ENCODE measurements around the gene TUBA4B.
A peak's percentile ranks its signal among the peaks of the same experiment; 100 is the strongest.

TUBA4B gene

DNA sequence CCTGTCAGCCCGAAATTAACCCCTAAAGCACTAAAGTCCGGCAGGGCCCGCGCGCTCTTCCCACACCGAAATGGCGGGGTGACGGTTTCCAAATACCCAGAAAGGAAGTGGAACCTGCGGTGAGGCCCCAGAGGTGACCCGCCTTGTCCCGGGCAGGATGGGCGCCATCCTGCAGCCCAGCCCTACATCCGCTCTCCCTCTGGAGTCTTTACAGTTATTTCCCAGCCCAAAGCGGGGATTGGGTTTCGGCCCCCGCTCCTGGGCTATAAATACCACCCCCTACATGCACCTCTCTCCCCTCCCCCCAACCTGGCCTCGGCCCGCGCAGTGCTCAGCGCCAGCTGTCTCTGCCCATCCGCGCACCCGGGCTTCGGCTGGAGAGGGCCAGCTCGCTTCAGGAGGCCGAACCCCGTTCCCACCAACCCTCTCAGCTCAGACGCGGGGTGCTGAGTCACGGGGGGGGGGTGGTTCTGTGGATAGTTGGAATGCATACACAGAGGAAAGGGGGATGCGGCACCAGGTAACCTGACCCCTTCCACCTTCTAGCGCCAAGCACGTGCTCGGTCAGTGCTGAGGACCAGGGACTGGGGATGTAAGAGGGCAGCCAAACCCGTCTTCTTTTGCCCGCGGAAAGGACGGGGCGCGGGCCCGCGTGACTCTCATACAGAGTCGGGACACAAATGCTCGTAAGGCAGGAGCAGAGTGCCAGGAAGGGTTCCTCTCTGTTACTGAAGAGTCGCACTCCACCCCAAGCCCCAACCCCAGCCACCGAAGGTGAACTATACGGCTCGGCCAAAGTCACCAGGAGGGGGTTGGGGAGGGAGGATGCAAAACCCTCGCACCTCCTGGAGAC, at the start of gene TUBA4B:
TUBA4B (plus strand) TSS at position 344 of the 853 bp plus-strand sequence; CDS start at position 509, 165 bp downstream.
- DNase-seq: peak; percentile 78

DNA sequence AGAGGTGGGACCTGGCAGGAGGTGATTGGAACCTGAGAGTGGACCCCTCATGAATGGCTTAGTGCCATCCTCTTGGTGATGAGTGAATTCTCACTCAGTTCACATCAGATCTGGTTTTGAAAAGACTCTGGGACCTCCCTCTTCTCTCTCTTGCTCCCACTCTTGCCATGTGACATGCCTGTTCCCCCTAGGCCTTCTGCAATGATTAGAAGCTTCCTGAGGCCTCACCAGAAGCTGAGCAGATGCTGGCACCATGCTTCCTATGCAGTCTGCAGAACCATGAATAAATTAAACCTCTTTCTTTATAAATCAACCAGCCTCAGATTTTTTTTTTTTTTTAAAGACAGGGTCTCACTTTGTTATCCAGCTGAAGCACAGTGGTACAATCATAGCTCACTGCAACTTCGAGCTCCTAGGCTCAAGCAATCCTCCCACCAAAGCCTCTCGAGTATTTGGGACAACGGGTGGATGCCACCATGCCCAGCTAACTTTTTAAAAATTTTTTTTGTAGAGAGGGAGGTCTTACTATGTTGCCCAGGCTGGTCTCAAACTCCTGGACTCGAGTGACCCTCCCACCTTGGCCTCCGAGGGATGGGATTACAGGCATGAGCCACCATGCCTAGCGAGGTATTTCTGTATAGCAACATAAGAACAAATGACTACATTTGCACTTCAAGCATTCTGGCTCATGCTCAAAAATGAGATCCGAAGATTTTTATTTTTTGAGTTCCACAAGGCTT, 48.4 kb upstream of the TUBA4B start:
- no peak for DNase-seq

DNA sequence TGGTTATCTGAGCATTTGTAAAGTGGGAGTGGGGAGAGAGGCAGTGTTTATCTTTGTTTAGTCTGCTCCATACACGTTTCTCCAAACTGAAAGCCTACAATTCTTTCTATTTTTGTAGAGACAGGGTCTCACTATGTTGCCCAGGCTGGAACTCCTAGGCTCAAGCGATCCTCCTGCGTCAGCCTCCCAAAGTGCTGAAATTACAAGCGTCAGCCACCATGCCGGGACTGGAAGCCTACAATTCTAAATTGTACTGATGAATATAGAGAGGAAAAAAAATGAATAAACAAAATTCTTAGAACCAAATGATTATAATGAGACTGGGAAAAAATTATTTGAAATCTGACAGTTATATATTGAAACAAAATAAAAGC, 47.9 kb upstream of the TUBA4B start:
- DNase-seq: no peak

DNA sequence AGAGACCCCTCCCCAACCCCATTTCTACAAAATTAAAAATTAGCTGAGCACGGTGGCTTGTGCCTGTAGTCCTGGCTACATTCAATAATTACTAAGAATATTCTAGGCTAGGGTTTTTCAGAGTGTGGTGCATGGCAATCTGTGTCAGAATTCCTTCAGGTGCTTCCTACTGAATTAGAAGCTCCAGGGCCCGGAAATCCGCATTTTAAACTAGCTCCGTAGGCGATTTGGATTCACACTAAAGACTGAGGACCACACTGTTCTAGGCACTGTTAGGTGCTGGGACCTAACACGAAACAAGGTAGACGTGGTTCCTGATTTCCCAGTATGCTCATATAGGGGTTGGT, 47.1 kb upstream of the TUBA4B start:
- DNase-seq: no peak

DNA sequence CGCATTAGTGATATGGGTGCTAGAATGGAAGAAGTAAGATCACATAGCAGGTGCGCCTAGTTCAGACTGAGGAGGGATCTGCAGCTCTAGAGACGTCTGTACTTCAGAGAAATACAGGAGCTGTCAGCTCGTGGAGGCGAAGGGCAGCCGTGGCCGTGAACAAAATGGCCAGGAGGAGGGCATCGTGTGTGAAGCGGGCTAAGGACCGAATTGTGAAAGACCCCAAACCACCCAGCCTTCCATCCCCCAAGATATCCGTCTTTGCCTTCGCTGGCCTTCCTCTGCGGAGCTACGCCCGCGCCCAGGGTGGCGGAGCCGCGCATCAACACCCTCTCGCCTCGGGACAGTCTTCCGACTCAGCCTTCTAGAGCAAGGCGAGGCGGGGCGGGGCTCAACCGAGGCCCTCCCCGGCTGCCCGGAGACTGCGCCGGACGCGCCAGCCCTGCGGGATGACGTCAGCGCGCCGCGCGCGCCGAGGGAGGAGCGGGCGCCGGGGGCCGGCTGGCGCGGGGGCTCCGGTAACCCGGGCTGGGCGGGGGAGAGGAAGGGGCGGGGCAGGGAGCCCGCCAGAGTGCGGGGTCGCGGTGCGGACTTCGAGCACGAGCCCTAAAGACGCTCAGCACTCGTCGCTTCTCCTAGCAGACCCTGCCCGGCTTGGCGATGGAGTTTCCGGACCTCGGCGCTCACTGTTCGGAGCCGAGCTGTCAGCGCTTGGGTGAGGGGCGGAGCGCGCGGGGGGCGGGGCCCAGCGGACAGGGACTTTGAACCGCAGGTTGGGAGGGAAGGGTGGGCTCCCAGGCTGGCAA, 46.5 kb upstream of the TUBA4B start, which contains the start of gene ZFAND2B:
ZFAND2B (plus strand) TSS at position 455 of the 806 bp plus-strand sequence; CDS start at position 661, 206 bp downstream.
- peak; percentile 97 for DNase-seq

DNA sequence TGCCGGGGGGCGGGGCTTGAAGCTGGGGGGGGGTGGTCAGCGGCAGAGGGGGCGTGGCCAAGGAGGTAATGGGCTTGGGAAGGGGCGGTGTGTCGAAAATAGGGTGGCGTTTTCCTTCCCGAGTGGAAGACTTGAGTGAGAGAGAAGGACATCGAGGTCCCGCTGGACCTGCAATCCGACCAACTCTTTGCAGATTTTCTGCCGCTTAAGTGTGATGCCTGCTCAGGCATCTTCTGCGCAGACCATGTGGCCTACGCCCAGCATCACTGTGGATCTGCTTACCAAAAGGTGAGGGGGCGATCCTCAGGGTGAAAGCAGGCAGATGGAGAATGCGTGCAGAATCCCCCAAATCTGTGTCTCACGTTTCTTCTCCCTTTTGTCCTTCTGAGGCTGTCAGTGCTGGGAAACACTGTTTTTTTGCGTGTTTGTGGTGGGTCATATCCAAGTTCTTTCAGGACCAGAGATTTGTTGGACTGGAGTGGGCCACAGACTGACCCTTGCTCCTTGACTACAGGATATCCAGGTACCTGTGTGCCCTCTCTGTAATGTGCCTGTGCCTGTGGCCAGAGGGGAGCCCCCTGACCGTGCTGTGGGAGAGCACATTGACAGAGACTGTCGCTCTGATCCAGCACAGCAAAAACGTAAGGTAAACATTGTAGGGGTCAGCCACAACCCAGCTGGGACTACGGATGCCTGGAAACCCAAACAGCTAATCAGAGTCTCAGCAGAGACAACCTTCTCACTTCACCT, 45.7 kb upstream of the TUBA4B start:
- DNase-seq: no peak

DNA sequence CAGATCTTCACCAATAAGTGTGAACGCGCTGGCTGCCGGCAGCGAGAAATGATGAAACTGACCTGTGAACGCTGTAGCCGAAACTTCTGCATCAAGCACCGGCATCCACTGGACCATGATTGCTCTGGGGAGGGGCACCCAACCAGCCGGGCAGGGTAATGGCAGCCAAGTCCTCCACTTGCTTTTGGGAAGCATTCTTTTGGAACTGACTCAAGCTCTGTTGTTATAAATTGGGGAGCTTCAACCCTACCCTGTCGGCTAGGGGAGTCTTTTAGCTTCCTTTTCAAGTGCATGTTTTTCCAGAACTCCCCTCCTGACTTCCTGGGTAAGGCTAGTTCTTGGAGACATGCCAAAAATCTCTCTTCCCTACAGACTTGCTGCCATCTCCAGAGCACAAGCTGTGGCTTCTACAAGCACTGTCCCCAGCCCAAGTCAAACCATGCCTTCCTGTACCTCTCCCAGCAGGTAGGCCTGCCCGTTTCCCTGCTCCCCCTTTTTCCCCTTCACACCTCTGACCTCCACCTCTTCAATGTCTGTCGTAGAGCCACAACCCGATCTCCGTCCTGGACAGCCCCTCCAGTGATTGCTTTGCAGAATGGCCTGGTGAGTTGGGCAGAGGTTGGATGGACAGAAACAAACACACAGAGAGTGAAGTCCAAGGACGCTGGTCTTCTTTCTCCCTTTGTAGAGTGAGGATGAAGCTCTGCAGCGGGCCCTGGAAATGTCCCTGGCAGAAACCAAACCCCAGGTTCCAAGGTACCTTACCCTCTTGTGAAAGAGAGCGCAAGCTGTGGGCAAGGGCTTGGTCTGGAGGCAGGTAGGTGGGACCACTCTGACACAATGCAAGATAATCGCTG, 44.9 kb upstream of the TUBA4B start:
- no peak for DNase-seq

DNA sequence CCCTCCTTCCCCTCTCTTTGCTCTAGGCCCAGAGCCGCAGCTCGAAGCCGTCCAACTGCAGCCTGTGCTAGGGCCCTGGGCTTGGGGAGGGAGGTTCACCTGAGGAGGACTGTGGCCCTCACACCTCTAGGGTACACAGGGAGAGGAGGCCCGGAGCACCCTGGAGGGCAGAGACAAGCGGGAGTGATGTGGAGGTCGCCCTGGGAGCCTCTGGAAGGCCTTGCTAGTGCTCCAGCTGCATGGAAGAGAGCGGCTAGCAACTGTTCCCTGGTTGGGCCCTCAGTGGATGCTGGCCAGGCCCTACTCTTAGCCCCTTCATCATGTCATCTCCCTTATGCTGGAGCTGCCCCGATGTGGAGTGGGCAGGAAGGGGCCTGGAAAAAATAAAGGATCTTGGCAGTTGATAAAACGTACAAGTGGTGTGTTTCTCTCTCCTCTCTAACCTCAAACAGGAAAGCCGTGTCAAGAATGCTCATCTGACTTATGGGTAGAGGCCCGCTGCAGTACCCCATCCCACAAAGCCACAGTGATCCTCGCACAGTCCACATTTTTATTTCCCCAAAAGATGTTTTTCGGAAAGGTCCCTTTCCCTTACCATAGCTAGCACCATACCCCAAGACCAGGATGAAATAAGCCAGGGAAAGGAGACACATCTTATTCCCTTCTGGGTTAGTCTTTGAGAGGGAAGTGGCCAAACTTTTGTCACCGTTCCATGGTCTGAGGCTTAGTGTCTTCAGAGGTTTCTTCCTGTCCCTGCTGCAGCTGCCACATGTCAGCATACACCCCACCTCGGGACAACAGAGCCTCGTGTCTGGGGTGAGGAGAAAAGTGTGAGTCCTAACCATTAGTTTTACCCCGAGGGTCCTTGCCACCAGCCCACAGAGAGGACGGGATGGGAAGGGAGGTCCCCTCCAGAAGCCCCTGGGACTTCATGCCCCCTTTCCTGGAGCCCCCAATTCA, 43.5 kb upstream of the TUBA4B start:
- no peak for DNase-seq

DNA sequence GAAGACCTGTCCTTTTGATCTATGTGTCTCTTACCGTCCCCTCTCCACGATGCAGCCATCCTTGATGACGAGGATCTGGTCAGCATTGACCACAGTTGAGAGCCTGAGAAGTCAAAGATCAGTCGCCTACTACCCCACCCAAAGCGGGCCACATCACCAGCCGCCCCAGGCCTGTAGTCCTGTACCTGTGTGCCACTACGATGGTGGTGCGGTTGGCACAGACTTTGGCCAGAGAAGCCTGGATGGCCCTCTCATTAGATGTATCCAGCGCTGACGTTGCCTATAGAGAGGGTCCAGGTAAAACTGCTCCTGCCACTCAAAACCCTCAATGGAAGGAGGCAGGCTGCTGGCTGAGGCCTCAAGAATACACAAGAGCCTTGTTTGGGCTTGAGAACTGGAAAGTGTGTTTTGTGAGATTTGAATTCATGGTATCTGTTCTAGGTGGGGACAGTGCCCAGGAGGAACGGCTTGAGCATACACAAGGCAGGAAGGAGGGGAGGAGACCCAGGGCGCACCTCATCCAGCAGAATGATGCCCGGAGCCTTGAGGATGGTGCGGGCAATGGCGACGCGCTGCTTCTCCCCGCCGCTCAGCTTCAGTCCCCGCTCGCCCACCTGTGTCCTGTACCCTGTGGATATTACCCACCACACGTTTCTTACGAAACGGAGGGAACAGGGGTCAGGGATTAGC, 42.7 kb upstream of the TUBA4B start:
- DNase-seq: no peak

DNA sequence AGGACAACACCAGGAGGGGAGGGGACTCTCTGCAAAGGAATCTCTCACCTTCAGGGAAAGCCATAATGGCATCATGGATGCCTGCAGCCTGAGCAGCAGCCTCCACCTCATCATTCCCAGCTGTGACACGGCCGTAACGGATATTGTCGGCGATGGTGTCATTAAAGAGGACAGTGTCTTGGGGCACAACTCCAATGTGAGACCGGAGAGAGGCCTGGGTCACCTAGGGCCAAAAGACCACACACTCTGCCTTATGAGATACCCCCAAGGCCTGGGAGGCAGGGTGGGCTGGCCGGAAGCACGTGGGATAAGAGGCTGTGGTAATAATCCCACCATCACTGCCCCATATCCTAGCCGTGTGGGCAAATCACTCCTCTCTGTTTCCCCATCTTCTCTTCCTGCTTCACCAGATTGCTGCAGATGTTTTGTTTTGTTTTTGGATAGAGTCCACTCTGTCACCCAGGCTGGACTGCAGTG, 42.1 kb upstream of the TUBA4B start:
- DNase-seq: no peak

DNA sequence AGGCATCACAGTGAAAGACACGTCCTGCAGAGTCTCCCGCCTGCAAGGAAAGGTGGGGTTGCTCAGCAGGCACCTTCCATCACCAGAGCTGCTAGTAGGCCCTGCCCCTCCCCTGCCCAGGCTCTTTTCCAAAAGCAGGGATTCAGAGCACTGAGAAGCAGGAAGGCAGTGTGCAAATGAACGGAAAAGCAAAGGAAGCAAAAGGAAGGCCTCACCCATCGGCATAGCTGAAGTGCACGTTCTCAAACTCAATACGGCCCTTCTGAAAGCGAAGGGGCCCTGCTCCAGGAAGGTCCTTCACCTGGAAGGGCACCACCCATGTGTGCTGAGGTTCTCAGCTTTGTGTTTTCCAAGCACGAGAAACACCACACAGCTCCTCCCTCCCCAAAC, 40.0 kb upstream of the TUBA4B start:
- DNase-seq: no peak

DNA sequence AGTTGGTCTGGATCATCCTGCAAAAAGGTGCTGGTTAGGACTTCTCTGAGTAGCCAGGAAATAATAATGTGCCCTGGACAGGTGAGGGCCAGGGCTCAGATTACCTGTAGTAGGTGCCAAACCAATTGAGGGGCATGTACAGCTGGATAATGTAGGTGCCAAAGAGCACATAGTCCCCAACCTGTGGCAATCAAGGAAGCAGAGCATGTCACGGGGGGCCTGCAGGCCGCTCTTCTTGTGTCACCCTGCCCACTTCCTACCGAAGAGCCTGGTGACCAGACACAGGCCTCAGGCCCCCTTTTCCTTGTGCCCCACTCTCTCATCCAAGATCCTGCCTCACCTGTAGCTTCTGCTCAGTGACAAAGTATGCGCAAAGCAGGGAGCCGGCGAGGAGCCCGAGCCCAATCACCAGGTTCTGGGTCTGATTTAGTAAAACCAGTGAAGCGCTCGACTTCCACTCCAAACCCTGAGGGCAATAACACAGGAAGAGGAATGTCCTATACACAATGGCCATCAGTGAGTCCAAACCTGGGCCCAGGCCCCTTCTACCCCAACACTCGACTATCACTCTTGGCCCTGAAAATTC, 39.5 kb upstream of the TUBA4B start:
- no peak for DNase-seq

DNA sequence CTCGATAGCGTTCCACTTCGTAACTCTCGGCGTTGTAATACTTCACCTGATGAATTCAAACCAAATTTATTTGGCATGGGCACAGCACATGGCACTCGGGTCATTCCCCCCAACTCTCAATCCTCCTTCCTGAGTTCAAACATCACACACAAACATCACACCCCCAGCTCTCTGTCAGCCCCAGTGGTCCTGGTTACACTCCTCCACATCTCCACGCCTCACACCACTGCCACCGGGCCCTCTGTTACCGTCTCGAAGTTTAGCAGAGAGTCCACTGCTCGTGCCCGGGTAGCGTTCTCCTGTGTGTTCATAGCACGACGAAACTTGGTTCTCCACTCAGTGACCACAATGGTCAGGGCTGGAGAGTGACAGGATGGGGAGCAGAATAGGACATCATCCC, 38.9 kb upstream of the TUBA4B start:
- DNase-seq: no peak

DNA sequence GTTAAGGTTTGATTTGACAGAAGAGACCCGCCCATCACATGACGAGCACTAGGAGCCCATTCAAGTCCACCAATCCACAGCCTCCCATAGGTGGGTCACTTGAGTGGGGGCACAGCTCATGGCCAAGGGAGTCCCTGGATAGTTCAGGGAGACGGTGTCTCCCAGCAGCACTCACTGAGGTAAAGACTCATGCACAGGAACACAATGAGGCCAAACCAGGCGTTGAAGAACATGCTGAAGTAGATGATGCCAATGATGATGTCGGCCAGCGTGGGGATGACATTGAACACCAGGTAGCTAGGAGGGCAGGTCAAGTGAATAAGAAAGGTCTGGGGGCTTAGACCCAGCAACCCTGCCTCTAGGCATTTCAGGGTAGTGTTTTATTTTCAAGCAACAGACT, 38.3 kb upstream of the TUBA4B start:
- DNase-seq: no peak

DNA sequence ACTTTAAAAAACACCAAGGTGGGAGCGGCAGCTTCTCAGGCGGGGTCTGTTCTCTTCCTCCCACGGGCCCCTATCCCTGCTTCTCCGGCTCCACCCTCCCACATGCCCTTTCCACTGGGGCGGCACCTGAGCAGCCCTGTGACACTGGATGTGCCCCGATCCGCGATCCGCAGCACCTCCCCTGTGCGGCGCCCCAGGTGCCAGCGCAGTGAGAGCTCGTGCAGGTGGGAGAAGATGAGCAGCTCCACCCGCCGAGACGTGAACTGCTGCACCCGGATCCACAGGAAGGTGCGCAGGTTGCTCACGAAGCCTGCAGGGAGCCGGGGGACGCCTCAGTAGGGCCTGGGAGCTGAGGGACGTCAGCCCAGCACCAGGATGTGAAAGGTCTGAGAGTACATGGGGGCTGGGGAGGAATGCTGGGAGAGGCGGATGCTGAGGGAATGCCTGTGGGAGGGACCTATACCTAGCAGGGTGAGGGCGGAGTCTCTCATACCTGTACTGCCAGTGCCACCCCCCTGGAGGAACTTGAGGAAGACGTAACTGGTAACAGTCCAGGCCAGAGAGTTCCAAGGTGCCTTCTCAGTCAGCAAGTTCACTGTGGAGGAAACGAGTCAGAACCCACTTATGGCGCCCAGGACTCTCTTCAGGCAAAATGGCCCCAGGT, 37.0 kb upstream of the TUBA4B start:
- DNase-seq: no peak

DNA sequence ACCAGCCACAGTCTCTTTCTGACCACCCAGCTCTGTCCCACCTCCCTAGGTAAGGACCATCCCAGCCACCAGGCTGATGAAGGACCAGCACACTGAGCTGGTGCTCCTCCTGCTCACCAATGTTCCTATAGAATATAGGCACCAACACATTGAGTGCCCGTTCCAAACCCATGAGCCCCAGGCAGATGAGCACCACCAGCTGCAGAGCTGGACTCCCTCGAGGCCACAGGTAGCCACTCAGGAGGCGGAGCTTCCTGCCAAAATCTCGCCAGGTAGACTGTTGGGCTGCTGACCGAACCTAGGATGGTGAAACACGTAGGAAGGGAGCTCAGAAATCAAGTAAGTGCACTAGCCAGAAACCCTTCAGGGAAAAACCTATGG, 36.5 kb upstream of the TUBA4B start:
- no peak for DNase-seq

DNA sequence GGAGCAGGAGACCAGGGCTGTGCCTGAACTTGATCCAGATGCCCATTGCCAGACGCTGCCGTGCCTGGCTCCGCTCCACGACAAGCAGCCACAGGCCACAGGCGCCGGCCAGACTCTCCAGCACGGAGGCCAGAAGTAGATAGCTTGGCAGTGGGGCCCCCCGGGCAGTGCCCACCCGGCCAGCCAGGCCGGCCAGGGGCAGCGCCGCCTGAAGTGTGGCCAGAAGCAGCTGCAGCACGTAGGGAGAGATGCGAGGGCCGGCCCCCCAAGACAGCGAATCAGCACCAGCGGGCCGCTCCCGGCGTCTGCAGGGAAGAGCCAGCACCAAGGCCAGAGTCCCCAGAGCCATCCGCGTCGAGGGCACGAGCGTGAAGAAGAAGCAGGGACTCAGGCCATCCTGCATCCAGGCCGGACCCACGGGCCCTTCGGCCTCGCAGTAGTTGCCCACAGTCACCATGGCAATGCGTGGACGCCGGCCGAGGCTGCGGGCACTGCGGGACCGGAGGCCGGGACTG, 34.8 kb upstream of the TUBA4B start:
- DNase-seq: no peak
